ENCODE results near the gene HNRNPF.

GRCh38 chr10:43390759-43391158 is 18.2 kb downstream of the HNRNPF start:
- TF ChIP-seq POLR2A (IDR thresholded peaks at IDR 0.05; ENCODE audit: low read depth, low read length) (no peak), USF2 (IDR thresholded peaks at IDR 0.05; ENCODE audit: low read depth, low read length) (no peak), CTCF (conservative IDR thresholded peaks at IDR 0.05; ENCODE audit: low read depth, low read length) (peak; percentile 60), MAFK (IDR thresholded peaks at IDR 0.05; ENCODE audit: low read depth, low read length) (no peak), CEBPB (IDR thresholded peaks at IDR 0.05; ENCODE audit: low read depth, low read length) (peak; percentile 71), RAD21 (IDR thresholded peaks at IDR 0.05; ENCODE audit: low read length) (peak; percentile 72), CHD1 (IDR thresholded peaks at IDR 0.05; ENCODE audit: low read depth, low read length) (no peak), MXI1 (IDR thresholded peaks at IDR 0.05; ENCODE audit: borderline replicate concordance, low read depth, low read length) (no peak), ELK1 (IDR thresholded peaks at IDR 0.05; ENCODE audit: borderline replicate concordance, low read depth, low read length) (no peak), BHLHE40 (IDR thresholded peaks at IDR 0.05; ENCODE audit: low read depth, low read length) (no peak), MAZ (IDR thresholded peaks at IDR 0.05; ENCODE audit: borderline replicate concordance, low read depth, low read length) (no peak), FOS (IDR thresholded peaks at IDR 0.05; ENCODE audit: low read depth, low read length) (no peak), SMC3 (IDR thresholded peaks at IDR 0.05; ENCODE audit: low read depth, low read length) (peak; percentile 68)
